Caco-2 (cell line): ENCODE results near the gene CTTNBP2. TPM values are rescaled to one million over a fixed set of nuclear protein-coding genes. Genes with fewer than 3 reads are reported as not detected.

Experiments
- BruUV-seq: library from RNA; stranded (reverse); fragments of 400-500 nt; replicated peaks from 2 replicates; lab custom pipeline; 2021; lab: Mats Ljungman, UMichigan
- CTCF ChIA-PET: fragments of 300-600 bp; sonication (Branson Sonifier 250); formaldehyde crosslinking; loops from one replicate; lab custom pipeline; 2022; ENCODE audit warnings: antibody characterized with exemption; lab: Charles Lee
- POLR2A ChIA-PET: fragments of 300-600 bp; sonication (Branson Sonifier 250); formaldehyde crosslinking; loops from one replicate; lab custom pipeline; 2022; ENCODE audit warnings: antibody characterized with exemption; lab: Charles Lee
- DNase-seq, 2 experiments: peaks; one replicate each; pipeline versions ENCODE4 v3.0.0 to v3.0.0-alpha.2; 2020 to 2022
- H3K27me3 ChIP-seq: replicated peaks from 2 replicates; pipeline ENCODE4 v1.6.0; 2011; ENCODE audit warnings: low read length; ENCODE audit not compliant: control insufficient read depth, insufficient read depth
- H3K36me3 ChIP-seq: 2 replicates; pipeline ENCODE4 v1.5.1; 2011; ENCODE audit warnings: low read length; ENCODE audit not compliant: control insufficient read depth, insufficient read depth
- H3K4me1 ChIP-seq: fragments of 250-450 bp; sonication (Bioruptor Pico); 2 replicates; pipeline ENCODE4 v1.5.1; 2020; ENCODE audit warnings: mild to moderate bottlenecking
- H3K4me3 ChIP-seq: 2 replicates; pipeline ENCODE4 v1.5.1; 2011; ENCODE audit warnings: low read depth, mild to moderate bottlenecking, control low read depth, low read length
- H3K9me3 ChIP-seq: fragments of 250-450 bp; sonication (Bioruptor Pico); 2 replicates; pipeline ENCODE4 v1.5.1; 2020; ENCODE audit warnings: mild to moderate bottlenecking, moderate library complexity
- H3K27ac Mint-ChIP-seq: one replicate; pipeline ENCODE4 v1.8.0; 2022; ENCODE audit warnings: mixed read lengths; ENCODE audit not compliant: unreplicated experiment
- H3K27me3 Mint-ChIP-seq: one replicate; pipeline ENCODE4 v1.8.0; 2022; ENCODE audit warnings: mixed read lengths; ENCODE audit not compliant: insufficient read depth, unreplicated experiment
- H3K36me3 Mint-ChIP-seq: one replicate; pipeline ENCODE4 v1.8.0; 2022; ENCODE audit warnings: mild to moderate bottlenecking, mixed read lengths; ENCODE audit not compliant: insufficient read depth, unreplicated experiment
- H3K4me1 Mint-ChIP-seq: one replicate; pipeline ENCODE4 v1.8.0; 2022; ENCODE audit warnings: low read depth, mixed read lengths; ENCODE audit not compliant: unreplicated experiment
- H3K4me3 Mint-ChIP-seq: one replicate; pipeline ENCODE4 v1.8.0; 2022; ENCODE audit warnings: mild to moderate bottlenecking, moderate library complexity, mixed read lengths; ENCODE audit not compliant: unreplicated experiment
- H3K9me3 Mint-ChIP-seq: one replicate; pipeline ENCODE4 v1.8.0; 2022; ENCODE audit warnings: mixed read lengths; ENCODE audit not compliant: unreplicated experiment
- CTCF ChIP-seq, 2 experiments: fragments of 200-600 bp in 1 of 2; IDR thresholded peaks; 1 replicate in 1 of 2; 2 replicates in 1 of 2; pipeline versions ENCODE4 v1.5.1 to v1.8.0; 2011 to 2022; ENCODE audit warnings: antibody characterized with exemption in 1 of 2, control low read depth in 1 of 2, inconsistent platforms in 1 of 2, low read depth in 1 of 2, low read length in 1 of 2, mild to moderate bottlenecking in 1 of 2, moderate library complexity in 1 of 2; ENCODE audit not compliant: insufficient read depth in 1 of 2, severe bottlenecking in 1 of 2, unreplicated experiment in 1 of 2
- intact Hi-C: fragments of 100-400 bp; cut with micrococcal nuclease; formaldehyde crosslinking; loops from one replicate; pipeline ENCODE4 v1.10.0; 2022; ENCODE audit not compliant: unreplicated experiment
- total RNA-seq: library from RNA; stranded (reverse); gene quantifications from 2 replicates; pipeline ENCODE4 v1.2.3, GENCODE V29; 2022

The CTTNBP2 gene
- total RNA-seq, 1 experiment from 2014 or later, result 3.2 TPM

DNA sequence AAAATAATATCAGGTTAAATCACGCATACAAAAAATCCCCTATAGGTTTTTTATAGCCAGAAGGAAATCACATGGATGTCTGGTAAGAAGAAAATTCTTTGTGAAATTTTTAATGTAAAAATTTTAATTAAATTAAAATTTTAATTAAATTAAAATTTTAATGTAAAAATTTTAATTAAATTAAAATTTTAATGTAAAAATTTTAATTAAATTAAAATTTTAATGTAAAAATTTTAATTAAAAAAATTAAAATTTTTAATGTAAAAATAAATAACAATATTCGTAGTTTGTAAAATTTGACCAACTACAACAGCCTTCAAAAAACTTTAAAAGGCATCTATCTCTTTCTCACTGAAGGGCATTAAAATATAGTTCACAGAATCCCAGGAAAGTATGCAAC is 61.5 kb downstream of the CTTNBP2 start:
- CTCF ChIA-PET, result no interaction called here
- H3K4me3 Mint-ChIP-seq, result no peak overlapping the region
- POLR2A ChIA-PET, result no interaction called here
- no peak overlapping the region for H3K27ac Mint-ChIP-seq
- DNase-seq, result no peak
- Histone ChIP-seq H3K27me3 (no peaks in the 10 kb centered on the region), H3K36me3 (no peaks in the 10 kb centered on the region), H3K4me3 (no peak overlapping the region), H3K4me1 (no peaks in the 10 kb centered on the region), H3K9me3 (no peaks in the 10 kb centered on the region)
- no peaks in the 10 kb centered on the region for H3K9me3 Mint-ChIP-seq
- H3K27me3 Mint-ChIP-seq, result no peaks in the 10 kb centered on the region
- no TSS peak for BruUV-seq
- H3K4me1 Mint-ChIP-seq, result no peaks in the 10 kb centered on the region
- H3K36me3 Mint-ChIP-seq, result no peaks in the 10 kb centered on the region
- TF ChIP-seq CTCF (IDR thresholded peaks at IDR 0.05; ENCODE audit: insufficient read depth in 1 of 2, low read depth in 1 of 2, low read length in 1 of 2, severe bottlenecking in 1 of 2, unreplicated experiment in 1 of 2), result no peak
- intact Hi-C loops, result no loop called here

- no peak overlapping the region for H3K27ac Mint-ChIP-seq
- intact Hi-C loops, result no loop called here
- H3K9me3 Mint-ChIP-seq, result no peaks in the 10 kb centered on the region
- ChIA-PET CTCF (no interaction called here), POLR2A (no interaction called here)
- Histone ChIP-seq H3K9me3 (no peaks in the 10 kb centered on the region), H3K4me3 (no peak overlapping the region), H3K36me3 (no peaks in the 10 kb centered on the region), H3K27me3 (no peaks in the 10 kb centered on the region), H3K4me1 (no peaks in the 10 kb centered on the region)
- H3K36me3 Mint-ChIP-seq, result no peaks in the 10 kb centered on the region
- DNase-seq, result no peak
- H3K27me3 Mint-ChIP-seq, result no peaks in the 10 kb centered on the region
- H3K4me3 Mint-ChIP-seq, result no peak overlapping the region
- no peaks in the 10 kb centered on the region for H3K4me1 Mint-ChIP-seq
- no peak for TF ChIP-seq CTCF (IDR thresholded peaks at IDR 0.05; ENCODE audit: insufficient read depth in 1 of 2, low read depth in 1 of 2, low read length in 1 of 2, severe bottlenecking in 1 of 2, unreplicated experiment in 1 of 2)
- no TSS peak for BruUV-seq
These were observed 62.4 kb downstream of the CTTNBP2 start for GRCh38 chr7:117810642-117811512.

- no peaks in the 10 kb centered on the region for H3K4me1 Mint-ChIP-seq
- no peaks in the 10 kb centered on the region for H3K27me3 ChIP-seq
- H3K4me1 ChIP-seq, result no peaks in the 10 kb centered on the region
- H3K4me3 Mint-ChIP-seq, result no peak overlapping the region
- no peaks in the 10 kb centered on the region for H3K9me3 ChIP-seq
- CTCF ChIA-PET, result no interaction called here
- no peak for DNase-seq
- H3K4me3 ChIP-seq, result no peak overlapping the region
- intact Hi-C loops, result no loop called here
- no peaks in the 10 kb centered on the region for H3K9me3 Mint-ChIP-seq
- H3K27ac Mint-ChIP-seq, result no peak overlapping the region
- no peaks in the 10 kb centered on the region for H3K27me3 Mint-ChIP-seq
- no peaks in the 10 kb centered on the region for H3K36me3 Mint-ChIP-seq
- TF ChIP-seq CTCF (IDR thresholded peaks at IDR 0.05; ENCODE audit: insufficient read depth in 1 of 2, low read depth in 1 of 2, low read length in 1 of 2, severe bottlenecking in 1 of 2, unreplicated experiment in 1 of 2), result no peak
- no peaks in the 10 kb centered on the region for H3K36me3 ChIP-seq
- no TSS peak for BruUV-seq
- POLR2A ChIA-PET, result no interaction called here
These were observed 63.3 kb downstream of the CTTNBP2 start for GRCh38 chr7:117809958-117810357.
